SK-N-SH (cell line): Measurements from ENCODE around the gene CPN2. TPM values are rescaled to one million over a fixed set of nuclear protein-coding genes. Genes with fewer than 3 reads are reported as not detected.
A peak's percentile ranks its signal among the peaks of the same experiment; 100 is the strongest.

ENCODE experiments used
- CTCF ChIA-PET: fragments of 300-600, 350-600 bp; formaldehyde crosslinking; extraction: SDS; loops from one replicate; lab custom pipeline; 2021; lab: Yijun Ruan, JAX
- POLR2A ChIA-PET: fragments of 350-600 bp; sonication (Branson Sonifier 250); formaldehyde crosslinking; extraction: SDS; loops from one replicate; lab custom pipeline; 2020; ENCODE audit warnings: antibody characterized with exemption, inconsistent platforms; lab: Yijun Ruan, JAX
- DNase-seq: peaks from one replicate; pipeline ENCODE4 v3.0.0; 2012
- H2AFZ ChIP-seq: fragments of 200-600 bp; sonication (generic); 2 replicates; pipeline ENCODE4 v1.8.1; 2016; ENCODE audit warnings: antibody characterized with exemption, mild to moderate bottlenecking, low read depth
- H3F3A ChIP-seq: fragments of 200-600 bp; sonication (generic); replicated peaks from 2 replicates; pipeline ENCODE3; 2016; ENCODE audit warnings: antibody characterized with exemption, mild to moderate bottlenecking; ENCODE audit not compliant: insufficient read depth
- H3K27ac ChIP-seq, 2 experiments: fragments of 200-500 bp in 1 of 2; fragments of 200-600 bp in 1 of 2; sonication (Bioruptor generic) in 1 of 2; sonication (generic), shearing (Covaris generic) in 1 of 2; 2 replicates each; pipeline versions ENCODE4 v1.5.1 to v1.6.1; 2014 to 2016; ENCODE audit warnings: low read depth in 2 of 2, inconsistent platforms in 1 of 2, low read length in 1 of 2, mild to moderate bottlenecking in 1 of 2, mixed read lengths in 1 of 2
- H3K27me3 ChIP-seq: fragments of 200-600 bp; sonication (generic), shearing (Covaris generic); 2 replicates; pipeline ENCODE4 v1.6.1; 2016; ENCODE audit warnings: mixed run types; ENCODE audit not compliant: insufficient read depth
- H3K36me3 ChIP-seq, 2 experiments: fragments of 200-500 bp in 1 of 2; fragments of 200-600 bp in 1 of 2; sonication (Bioruptor generic) in 1 of 2; sonication (generic) in 1 of 2; replicated peaks in 1 of 2; 2 replicates each; pipeline versions ENCODE3 to v1.5.1; 2014 to 2016; ENCODE audit warnings: low read length in 1 of 2, mild to moderate bottlenecking in 1 of 2; ENCODE audit not compliant: insufficient read depth in 2 of 2, control insufficient read depth in 1 of 2
- H3K4me1 ChIP-seq, 2 experiments: fragments of 200-500 bp in 1 of 2; fragments of 200-600 bp in 1 of 2; sonication (Bioruptor generic) in 1 of 2; sonication (generic), shearing (Covaris generic) in 1 of 2; 2 replicates each; pipeline versions ENCODE4 v1.5.1 to v1.6.1; 2014 to 2016; ENCODE audit warnings: low read depth in 1 of 2, low read length in 1 of 2, mixed run types in 1 of 2; ENCODE audit not compliant: insufficient read depth in 2 of 2, control insufficient read depth in 1 of 2
- H3K4me2 ChIP-seq: fragments of 200-600 bp; sonication (generic), shearing (Covaris generic); 2 replicates; pipeline ENCODE4 v1.6.1; 2017; ENCODE audit warnings: mixed run types
- H3K4me3 ChIP-seq, 2 experiments: fragments of 200-500 bp in 1 of 2; fragments of 200-600 bp in 1 of 2; sonication (Bioruptor generic) in 1 of 2; sonication (generic), shearing (Covaris generic) in 1 of 2; 2 replicates each; pipeline versions ENCODE4 v1.5.1 to v1.8.1; 2014 to 2016; ENCODE audit warnings: low read depth in 2 of 2, inconsistent platforms in 1 of 2, low read length in 1 of 2, mild to moderate bottlenecking in 1 of 2, mixed read lengths in 1 of 2, moderate library complexity in 1 of 2
- H3K79me2 ChIP-seq: fragments of 200-600 bp; sonication (generic); 2 replicates; pipeline ENCODE4 v1.8.1; 2017; ENCODE audit warnings: mild to moderate bottlenecking; ENCODE audit not compliant: insufficient read depth
- H3K9ac ChIP-seq: fragments of 200-600 bp; sonication (generic); 2 replicates; pipeline ENCODE4 v1.6.1; 2017; ENCODE audit warnings: mixed run types
- H3K9me2 ChIP-seq: fragments of 200-600 bp; sonication (generic); 2 replicates; pipeline ENCODE4 v1.6.1; 2017; ENCODE audit warnings: mixed run types
- H3K9me3 ChIP-seq: fragments of 200-600 bp; sonication (generic); 2 replicates; pipeline ENCODE4 v1.6.1; 2017; ENCODE audit warnings: mixed run types, mild to moderate bottlenecking, moderate library complexity
- H4K20me1 ChIP-seq: fragments of 200-600 bp; sonication (generic); 2 replicates; pipeline ENCODE4 v1.6.1; 2017; ENCODE audit warnings: mild to moderate bottlenecking, mixed run types; ENCODE audit not compliant: insufficient read depth
- CTCF ChIP-seq: fragments of 200-600 bp; sonication (generic); IDR thresholded peaks from 2 replicates; pipeline ENCODE4 v1.6.1; 2017; ENCODE audit warnings: antibody characterized with exemption, mild to moderate bottlenecking, moderate library complexity
- EZH2phosphoT487 ChIP-seq: fragments of 200-600 bp; sonication (generic); IDR thresholded peaks from 2 replicates; pipeline ENCODE4 v1.6.1; 2017; ENCODE audit warnings: low read depth, mixed run types, mild to moderate bottlenecking, antibody characterized with exemption, moderate library complexity, borderline replicate concordance
- FOSL2 ChIP-seq: IDR thresholded peaks from 2 replicates; pipeline ENCODE4 v1.4.0; 2012; ENCODE audit warnings: low read depth, mild to moderate bottlenecking, moderate library complexity, borderline replicate concordance
- FOXJ3 ChIP-seq: sonication (generic); formaldehyde crosslinking; IDR thresholded peaks from 2 replicates; pipeline ENCODE4 v1.5.1; 2020; ENCODE audit warnings: mild to moderate bottlenecking, missing genetic modification reagents
- FOXM1 ChIP-seq: IDR thresholded peaks from 2 replicates; pipeline ENCODE4 v1.4.0; 2012; ENCODE audit warnings: low read depth, mild to moderate bottlenecking
- GABPA ChIP-seq: IDR thresholded peaks from 2 replicates; pipeline ENCODE4 v1.4.0; 2012; ENCODE audit warnings: low read depth, mild to moderate bottlenecking
- JUND ChIP-seq: IDR thresholded peaks from 2 replicates; pipeline ENCODE4 v1.4.0; 2012
- MEF2A ChIP-seq: IDR thresholded peaks from 2 replicates; pipeline ENCODE4 v1.4.0; 2012; ENCODE audit warnings: low read depth, borderline replicate concordance
- PBX3 ChIP-seq: IDR thresholded peaks from 2 replicates; pipeline ENCODE4; 2012
- POLR2AphosphoS5 ChIP-seq: IDR thresholded peaks from 2 replicates; pipeline ENCODE4 v1.6.1; 2012; ENCODE audit warnings: low read depth, low read length
- RCOR1 ChIP-seq: fragments of 150-350 bp; IDR thresholded peaks from 2 replicates; pipeline ENCODE4 v1.6.1; 2017; ENCODE audit warnings: antibody characterized with exemption, low read length
- RXRA ChIP-seq: IDR thresholded peaks from 2 replicates; pipeline ENCODE4 v1.4.0; 2012; ENCODE audit warnings: low read depth, mild to moderate bottlenecking, borderline replicate concordance
- SMC3 ChIP-seq: IDR thresholded peaks from 2 replicates; pipeline ENCODE4 v1.6.1; 2012; ENCODE audit warnings: low read depth, low read length, improper control_type of control experiment
- TAF1 ChIP-seq: IDR thresholded peaks from 2 replicates; pipeline ENCODE4 v1.6.1; 2012; ENCODE audit warnings: low read depth, mild to moderate bottlenecking, low read length, moderate library complexity, borderline replicate concordance
- YY1 ChIP-seq: IDR thresholded peaks from 2 replicates; pipeline ENCODE4 v1.4.0; 2012; ENCODE audit warnings: low read depth, mild to moderate bottlenecking
- WGBS: methylation state at CpG from one replicate; pipeline ENCODE4 v1.1.6; 2017; ENCODE audit warnings: low lambda C conversion rate; 5-methylcytosine and 5-hydroxymethylcytosine counted together
- polyA plus RNA-seq, 3 experiments: library from polyadenylated mRNA; depleted of rRNA; stranded (reverse); fragments of >200 nt; gene quantifications; 2 replicates each; pipeline ENCODE4 v1.2.3, GENCODE V29; 2012
- TF ChIP-seq, protein P1 (sequence below): IDR thresholded peaks from 2 replicates; pipeline ENCODE4 v1.4.0; 2012; ENCODE audit warnings: low read depth, borderline replicate concordance

Gene CPN2
- polyA plus RNA-seq, 1 of the 3 experiments (the other 2 are of a cell fraction), result not detected

GRCh38 chr3:194364652-194365434 lies 13.7 kb upstream of the CPN2 start (continued):
- no peak for TF ChIP-seq POLR2AphosphoS5
- TF ChIP-seq, protein P1, sequence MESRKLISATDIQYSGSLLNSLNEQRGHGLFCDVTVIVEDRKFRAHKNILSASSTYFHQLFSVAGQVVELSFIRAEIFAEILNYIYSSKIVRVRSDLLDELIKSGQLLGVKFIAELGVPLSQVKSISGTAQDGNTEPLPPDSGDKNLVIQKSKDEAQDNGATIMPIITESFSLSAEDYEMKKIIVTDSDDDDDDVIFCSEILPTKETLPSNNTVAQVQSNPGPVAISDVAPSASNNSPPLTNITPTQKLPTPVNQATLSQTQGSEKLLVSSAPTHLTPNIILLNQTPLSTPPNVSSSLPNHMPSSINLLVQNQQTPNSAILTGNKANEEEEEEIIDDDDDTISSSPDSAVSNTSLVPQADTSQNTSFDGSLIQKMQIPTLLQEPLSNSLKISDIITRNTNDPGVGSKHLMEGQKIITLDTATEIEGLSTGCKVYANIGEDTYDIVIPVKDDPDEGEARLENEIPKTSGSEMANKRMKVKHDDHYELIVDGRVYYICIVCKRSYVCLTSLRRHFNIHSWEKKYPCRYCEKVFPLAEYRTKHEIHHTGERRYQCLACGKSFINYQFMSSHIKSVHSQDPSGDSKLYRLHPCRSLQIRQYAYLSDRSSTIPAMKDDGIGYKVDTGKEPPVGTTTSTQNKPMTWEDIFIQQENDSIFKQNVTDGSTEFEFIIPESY, result no peak
- TF ChIP-seq TAF1, result no peak
- TF ChIP-seq JUND, result no peak; the same call in 1 of the 2 replicates
- TF ChIP-seq EZH2phosphoT487, result no peak
- TF ChIP-seq GABPA, result no peak
- no peak for TF ChIP-seq CTCF

- Histone ChIP-seq H3K27ac (peak overlapping the region; percentile 20 to 74; a peak in 3 of 4 replicates), H3K27me3 (no peaks in the 10 kb centered on the region; the same call in 1 of the 2 replicates), H3K4me3 (no peak overlapping the region), H3F3A (no peaks in the 10 kb centered on the region)
- WGBS, result 85% methylated on average over 3 of the region's 3 CpGs
- TF ChIP-seq RCOR1 (no peak), SMC3 (no peak), YY1 (no peak), MEF2A (no peak), RXRA (no peak), PBX3 (no peak), FOSL2 (no peak), FOXJ3 (CRISPR knock-in tag) (no peak), GABPA (no peak), FOXM1 (no peak)
- TF ChIP-seq, all 33 proteins: peak for 0
- Histone ChIP-seq H3K36me3 (no peaks in the 10 kb centered on the region), H3K9me3 (no peaks in the 10 kb centered on the region), H4K20me1 (no peaks in the 10 kb centered on the region), H3K4me2 (peak overlapping the region; percentile 44; the same call in 1 of the 2 replicates), H3K79me2 (no peaks in the 10 kb centered on the region), H3K9ac (no peak overlapping the region), H2AFZ (no peak overlapping the region), H3K9me2 (no peaks in the 10 kb centered on the region), H3K4me1 (peaks cover 14 to 38% of the 10 kb centered on the region in 2 experiments; a peak in 3 of 4 replicates)
- ChIA-PET CTCF (interaction anchor here (0.9 to 9.4 kb wide), 6 partner anchors 14 to 699 kb away, joined by 3 to 85 read pairs (median 7); no protein-coding TSS in a partner anchor), POLR2A (no interaction called here)
- DNase-seq, result no peak
Observed at GRCh38 chr3:194364314-194364651, 13.2 kb upstream of the CPN2 start.
